HL-60 (cell line): ENCODE results near the gene CSNK1A1.

Experiments
- DNase-seq, 2 experiments: peaks; one replicate each; pipeline ENCODE4 v3.0.0-alpha.2; 2010 to 2020; ENCODE audit warnings: low read depth in 1 of 2, low spot score in 1 of 2
- H3K27ac ChIP-seq: fragments of 250-450 bp; sonication (Bioruptor Pico); replicated peaks from 2 replicates; pipeline ENCODE4 v1.5.1; 2020; ENCODE audit warnings: mild to moderate bottlenecking, moderate library complexity
- H3K27me3 ChIP-seq: fragments of 250-450 bp; sonication (Bioruptor Pico); 2 replicates; pipeline ENCODE4 v1.5.1; 2021; ENCODE audit warnings: mild to moderate bottlenecking, moderate library complexity; ENCODE audit not compliant: insufficient read depth, poor library complexity, severe bottlenecking
- H3K4me3 ChIP-seq: replicated peaks from 2 replicates; pipeline ENCODE4 v1.5.1; 2011; ENCODE audit warnings: mild to moderate bottlenecking, control low read depth, low read length; ENCODE audit not compliant: insufficient read depth
- CTCF ChIP-seq: IDR thresholded peaks from one replicate; pipeline ENCODE4 v1.5.1; 2011; ENCODE audit warnings: low read length, control low read depth, inconsistent platforms; ENCODE audit not compliant: insufficient read depth
- GABPA ChIP-seq: IDR thresholded peaks from 2 replicates; pipeline ENCODE4 v1.6.1; 2012; ENCODE audit warnings: low read depth
- POLR2AphosphoS5 ChIP-seq: IDR thresholded peaks from 2 replicates; pipeline ENCODE4 v1.6.1; 2012; ENCODE audit warnings: low read depth
- REST ChIP-seq: IDR thresholded peaks from 2 replicates; pipeline ENCODE4 v1.6.1; 2012; ENCODE audit warnings: low read depth; ENCODE audit not compliant: insufficient replicate concordance
- SPI1 ChIP-seq: IDR thresholded peaks from 2 replicates; pipeline ENCODE4 v1.6.1; 2012; ENCODE audit warnings: low read depth, mild to moderate bottlenecking, borderline replicate concordance

Gene CSNK1A1

GRCh38 chr5:149487672-149488071 is 63.6 kb downstream of the CSNK1A1 start:
- H3K4me3 ChIP-seq: no peak overlapping the region
- no peak overlapping the region for H3K27ac ChIP-seq
- H3K27me3 ChIP-seq: no peaks in the 10 kb centered on the region
- no peak for DNase-seq
- TF ChIP-seq GABPA (no peak), CTCF (no peak), POLR2AphosphoS5 (no peak), REST (no peak), SPI1 (no peak)

GRCh38 chr5:149486726-149487635 is 64.3 kb downstream of the CSNK1A1 start:
- DNase-seq: no peak
- Histone ChIP-seq H3K27me3 (no peaks in the 10 kb centered on the region), H3K27ac (no peak overlapping the region), H3K4me3 (no peak overlapping the region)
- TF ChIP-seq CTCF (no peak), SPI1 (no peak), GABPA (no peak), REST (no peak), POLR2AphosphoS5 (no peak)

GRCh38 chr5:149485655-149486615 is 65.3 kb downstream of the CSNK1A1 start:
- H3K27ac ChIP-seq: no peak overlapping the region
- no peak overlapping the region for H3K4me3 ChIP-seq
- DNase-seq: no peak
- no peak for TF ChIP-seq REST
- TF ChIP-seq SPI1: no peak
- TF ChIP-seq GABPA: no peak
- no peak for TF ChIP-seq CTCF
- no peak for TF ChIP-seq POLR2AphosphoS5
- H3K27me3 ChIP-seq: no peaks in the 10 kb centered on the region
